HFF-Myc (cell line): ENCODE data around the gene APOB.

Experiments
- DNase-seq: peaks from one replicate; pipeline ENCODE4 v3.0.0-alpha.2; 2011; ENCODE audit warnings: low read depth; ENCODE audit errors: extremely low read depth
- H3K4me3 ChIP-seq: replicated peaks from 2 replicates; pipeline ENCODE4 v1.5.1; 2011; ENCODE audit warnings: low read depth, mild to moderate bottlenecking, control low read depth, low read length
- CTCF ChIP-seq: IDR thresholded peaks from 2 replicates; pipeline ENCODE4 v1.5.1; 2012; ENCODE audit warnings: mild to moderate bottlenecking, low read depth, low read length, control low read depth; ENCODE audit errors: missing control alignments

APOB gene

GRCh38 chr2:21010813-21011439 is 32.9 kb downstream of the APOB start:
- TF ChIP-seq CTCF: no peak
- no peak overlapping the region for H3K4me3 ChIP-seq
- DNase-seq: no peak

- H3K4me3 ChIP-seq: no peak overlapping the region
- DNase-seq: no peak
- TF ChIP-seq CTCF: no peak
Observed at GRCh38 chr2:21009662-21010225, 34.1 kb downstream of the APOB start.

GRCh38 chr2:21008790-21009661 is 34.8 kb downstream of the APOB start:
- TF ChIP-seq CTCF: no peak
- no peak for DNase-seq
- no peak overlapping the region for H3K4me3 ChIP-seq

- no peak for TF ChIP-seq CTCF
Observed at GRCh38 chr2:21008014-21008789, 35.7 kb downstream of the APOB start.

GRCh38 chr2:21007129-21008013 is 36.5 kb downstream of the APOB start:
- no peak overlapping the region for H3K4me3 ChIP-seq
- no peak for TF ChIP-seq CTCF
- no peak for DNase-seq

More at GRCh38 chr2:21008014-21008789, 35.7 kb downstream of the APOB start:
- DNase-seq: no peak
- no peak overlapping the region for H3K4me3 ChIP-seq
